Keratinocyte (primary cell): ENCODE results near the gene GPRC5A. TPM values are rescaled to one million over a fixed set of nuclear protein-coding genes. Genes with fewer than 3 reads are reported as not detected.

Experiments
- DNase-seq: peaks from one replicate; pipeline ENCODE4 v3.0.0-alpha.2; 2011; ENCODE audit warnings: low read depth, missing footprints, low spot score
- FAIRE-seq: peaks from 2 replicates; lab custom pipeline; 2011; peaks lifted over from hg19 to GRCh38; lab: Jason Lieb, UNC
- H2AFZ ChIP-seq: 2 replicates; pipeline ENCODE4 v1.6.0; 2012; ENCODE audit warnings: low read length, control low read depth, inconsistent platforms; ENCODE audit not compliant: control insufficient read depth
- H3K27ac ChIP-seq: 2 replicates; pipeline ENCODE4 v1.5.1; 2011; ENCODE audit warnings: low read length; ENCODE audit not compliant: control insufficient read depth, insufficient read depth
- H3K27me3 ChIP-seq: 3 replicates; pipeline ENCODE4 v1.6.0; 2011; ENCODE audit warnings: low read length; ENCODE audit not compliant: control insufficient read depth, insufficient read depth; ENCODE audit errors: extremely low read depth
- H3K36me3 ChIP-seq, 2 experiments: 2 replicates in 1 of 2; 3 replicates in 1 of 2; pipeline ENCODE4 v1.5.1; 2011; ENCODE audit warnings: low read length in 2 of 2, mild to moderate bottlenecking in 1 of 2; ENCODE audit not compliant: control insufficient read depth in 2 of 2, insufficient read depth in 2 of 2; ENCODE audit errors: extremely low read depth in 1 of 2
- H3K4me1 ChIP-seq: 3 replicates; pipeline ENCODE4 v1.5.1; 2011; ENCODE audit warnings: low read length; ENCODE audit not compliant: control insufficient read depth, insufficient read depth; ENCODE audit errors: extremely low read depth
- H3K4me2 ChIP-seq: 3 replicates; pipeline ENCODE4 v1.6.0; 2011; ENCODE audit warnings: low read depth, low read length; ENCODE audit not compliant: control insufficient read depth, insufficient read depth; ENCODE audit errors: extremely low read depth
- H3K4me3 ChIP-seq, 3 experiments: fragments of 200-600 bp in 1 of 3; sonication (generic) in 1 of 3; 2 replicates in 2 of 3; 3 replicates in 1 of 3; pipeline ENCODE4 v1.5.1; 2011 to 2016; ENCODE audit warnings: low read length in 3 of 3, mild to moderate bottlenecking in 3 of 3, control low read depth in 2 of 3, inconsistent platforms in 1 of 3, low read depth in 1 of 3, mixed read lengths in 1 of 3, mixed run types in 1 of 3, moderate library complexity in 1 of 3; ENCODE audit not compliant: control insufficient read depth in 2 of 3, insufficient read depth in 2 of 3; ENCODE audit errors: extremely low read depth in 1 of 3
- H3K79me2 ChIP-seq: 2 replicates; pipeline ENCODE4 v1.6.0; 2012; ENCODE audit warnings: low read length; ENCODE audit not compliant: control insufficient read depth, insufficient read depth
- H3K9ac ChIP-seq: 3 replicates; pipeline ENCODE4 v1.6.0; 2011; ENCODE audit warnings: low read length; ENCODE audit not compliant: control insufficient read depth, insufficient read depth; ENCODE audit errors: extremely low read depth
- H3K9me1 ChIP-seq: 3 replicates; pipeline ENCODE4 v1.6.0; 2011; ENCODE audit warnings: low read length; ENCODE audit not compliant: control insufficient read depth, insufficient read depth; ENCODE audit errors: extremely low read depth
- H3K9me3 ChIP-seq: 2 replicates; pipeline ENCODE4 v1.5.1; 2012; ENCODE audit warnings: low read depth, low read length; ENCODE audit not compliant: control insufficient read depth
- H4K20me1 ChIP-seq: 3 replicates; pipeline ENCODE4 v1.6.0; 2011; ENCODE audit warnings: low read length; ENCODE audit not compliant: control insufficient read depth, insufficient read depth; ENCODE audit errors: extremely low read depth
- CTCF ChIP-seq, 3 experiments: IDR thresholded peaks in 1 of 3; conservative IDR thresholded peaks in 1 of 3; optimal IDR thresholded peaks in 1 of 3; 2 replicates in 2 of 3; 3 replicates in 1 of 3; pipeline versions ENCODE3 to v1.5.1; 2011; ENCODE audit warnings: low read length in 3 of 3, mild to moderate bottlenecking in 3 of 3, moderate library complexity in 2 of 3, control low read depth in 1 of 3, inconsistent platforms in 1 of 3; ENCODE audit not compliant: insufficient read depth in 2 of 3; ENCODE audit errors: extremely low read depth in 1 of 3
- EZH2 ChIP-seq: IDR thresholded peaks from one replicate; pipeline ENCODE4 v1.6.1; 2012; ENCODE audit warnings: inconsistent platforms, mild to moderate bottlenecking, low read length, moderate library complexity
- dilution Hi-C: fragments of 300-500 bp; cut with MboI; formaldehyde crosslinking; loops from one replicate; pipeline ENCODE4 v1.7.0; 2020; ENCODE audit warnings: low sequenced_read_pairs; ENCODE audit not compliant: extremely low pct_ligation_motif_present
- polyA plus RNA-seq, 5 experiments: library from polyadenylated mRNA; depleted of rRNA in 3 of 5; stranded (reverse) in 3 of 5; stranded (forward) in 1 of 5; unstranded in 1 of 5; fragments of >200 nt; gene quantifications; 1 replicate in 1 of 5; 2 replicates in 3 of 5; 3 replicates in 1 of 5; pipeline versions ENCODE4 v1.2.1 to v1.2.3, GENCODE V29; 2011 to 2012; ENCODE audit warnings: missing spikeins in 2 of 5, low read depth in 1 of 5, low replicate concordance in 1 of 5

Gene GPRC5A
- polyA plus RNA-seq, 1 donor (not counting 4 experiments of a cell fraction or from before 2014, with no cell fraction given), result 25.5 TPM

- Histone ChIP-seq H3K9ac (no peak overlapping the region), H3K27ac (no peak overlapping the region), H3K4me2 (no peak overlapping the region), H2AFZ (no peak overlapping the region), H3K4me1 (peaks cover 6% of the 10 kb centered on the region), H3K36me3 (no peaks in the 10 kb centered on the region), H3K79me2 (no peaks in the 10 kb centered on the region), H3K9me3 (no peaks in the 10 kb centered on the region), H3K27me3 (no peaks in the 10 kb centered on the region), H3K4me3 (no peak overlapping the region), H4K20me1 (no peaks in the 10 kb centered on the region), H3K9me1 (no peaks in the 10 kb centered on the region)
- FAIRE-seq (no peak), DNase-seq (no peak)
- dilution Hi-C loops, result no loop called here
- TF ChIP-seq EZH2 (no peak), CTCF (optimal IDR thresholded peaks at IDR 0.05 in 1 of 3, IDR thresholded peaks at IDR 0.05 in 1 of 3, conservative IDR thresholded peaks at IDR 0.05 in 1 of 3; ENCODE audit: extremely low read depth in 1 of 3, insufficient read depth in 2 of 3, low read length in 3 of 3) (no peak)
Observed at GRCh38 chr12:12954356-12954755, 63.0 kb downstream of the GPRC5A start.

- Histone ChIP-seq H3K9me1 (no peaks in the 10 kb centered on the region), H3K9me3 (no peaks in the 10 kb centered on the region), H3K36me3 (no peaks in the 10 kb centered on the region), H2AFZ (no peak overlapping the region), H3K9ac (no peak overlapping the region), H3K27me3 (no peaks in the 10 kb centered on the region), H3K4me3 (no peak overlapping the region), H3K4me2 (no peak overlapping the region), H3K4me1 (peaks cover 6% of the 10 kb centered on the region), H4K20me1 (no peaks in the 10 kb centered on the region), H3K79me2 (no peaks in the 10 kb centered on the region), H3K27ac (no peak overlapping the region)
- DNase-seq (no peak), FAIRE-seq (no peak)
- TF ChIP-seq EZH2 (no peak), CTCF (optimal IDR thresholded peaks at IDR 0.05 in 1 of 3, IDR thresholded peaks at IDR 0.05 in 1 of 3, conservative IDR thresholded peaks at IDR 0.05 in 1 of 3; ENCODE audit: extremely low read depth in 1 of 3, insufficient read depth in 2 of 3, low read length in 3 of 3) (no peak)
- dilution Hi-C loops, result no loop called here
Observed at GRCh38 chr12:12954878-12955625, 63.7 kb downstream of the GPRC5A start.
